Endothelial cell of umbilical vein (primary cell): ENCODE data around the gene PSMA7. TPM values are rescaled to one million over a fixed set of nuclear protein-coding genes. Genes with fewer than 3 reads are reported as not detected.

ENCODE experiments used
- BruUV-seq: library from RNA; stranded (reverse); fragments of 400-500 nt; replicated peaks from 2 replicates; lab custom pipeline; 2021; lab: Mats Ljungman, UMichigan
- CTCF ChIA-PET: fragments of 300-600, 350-600 bp; sonication (Branson Sonifier 250); formaldehyde crosslinking; loops from one replicate; lab custom pipeline; 2021; ENCODE audit warnings: antibody characterized with exemption, inconsistent platforms; lab: Charles Lee
- POLR2A ChIA-PET: fragments of 300-600, 350-600 bp; sonication (Branson Sonifier 250); formaldehyde crosslinking; loops from one replicate; lab custom pipeline; 2021; ENCODE audit warnings: antibody characterized with exemption, inconsistent platforms; lab: Charles Lee
- DNase-seq: peaks from one replicate; pipeline ENCODE4 v3.0.0-alpha.2; 2011; ENCODE audit warnings: low read depth, low spot score
- FAIRE-seq: peaks from 2 replicates; lab custom pipeline; 2011; peaks lifted over from hg19 to GRCh38; lab: Jason Lieb, UNC
- H2AFZ ChIP-seq: 2 replicates; pipeline ENCODE4 v1.6.0; 2012; ENCODE audit warnings: low read depth, low read length, control low read depth, inconsistent platforms
- H3K27ac ChIP-seq: 2 replicates; pipeline ENCODE4 v1.5.1; 2011; ENCODE audit warnings: low read depth, mild to moderate bottlenecking, control low read depth, low read length, moderate library complexity; ENCODE audit not compliant: insufficient read depth
- H3K27me3 ChIP-seq, 2 experiments: 2 replicates each; pipeline versions ENCODE4 v1.6.0 to v1.6.1; 2011; ENCODE audit warnings: low read length in 2 of 2, mixed read lengths in 1 of 2; ENCODE audit not compliant: control insufficient read depth in 2 of 2, insufficient read depth in 2 of 2
- H3K36me3 ChIP-seq, 2 experiments: 2 replicates in 1 of 2; 3 replicates in 1 of 2; pipeline ENCODE4 v1.5.1; 2011; ENCODE audit warnings: low read length in 2 of 2, mild to moderate bottlenecking in 1 of 2, moderate library complexity in 1 of 2; ENCODE audit not compliant: control insufficient read depth in 2 of 2, insufficient read depth in 2 of 2; ENCODE audit errors: extremely low read depth in 1 of 2
- H3K4me1 ChIP-seq: 3 replicates; pipeline ENCODE4 v1.5.1; 2011; ENCODE audit warnings: mild to moderate bottlenecking, low read length; ENCODE audit not compliant: control insufficient read depth, insufficient read depth; ENCODE audit errors: extremely low read depth
- H3K4me2 ChIP-seq: 2 replicates; pipeline ENCODE4 v1.6.1; 2011; ENCODE audit warnings: low read length, control low read depth, mixed read lengths; ENCODE audit not compliant: insufficient read depth
- H3K4me3 ChIP-seq, 3 experiments: fragments of 200-600 bp in 1 of 3; sonication (generic), shearing (Covaris generic) in 1 of 3; replicated peaks in 1 of 3; 2 replicates each; pipeline ENCODE4 v1.5.1; 2011 to 2016; ENCODE audit warnings: control low read depth in 3 of 3, low read length in 3 of 3, mild to moderate bottlenecking in 2 of 3, inconsistent platforms in 1 of 3, low read depth in 1 of 3, moderate library complexity in 1 of 3; ENCODE audit not compliant: insufficient read depth in 1 of 3
- H3K79me2 ChIP-seq: 2 replicates; pipeline ENCODE4 v1.6.0; 2012; ENCODE audit warnings: low read length, inconsistent platforms; ENCODE audit not compliant: control insufficient read depth, insufficient read depth
- H3K9ac ChIP-seq: replicated peaks from 2 replicates; pipeline ENCODE3; 2011; ENCODE audit warnings: low read length, control low read depth; ENCODE audit not compliant: insufficient read depth; ENCODE audit errors: extremely low read depth
- H3K9me1 ChIP-seq: replicated peaks from 3 replicates; pipeline ENCODE4 v1.6.0; 2011; ENCODE audit warnings: mild to moderate bottlenecking, low read length; ENCODE audit not compliant: control insufficient read depth, insufficient read depth; ENCODE audit errors: extremely low read depth
- H3K9me3 ChIP-seq: replicated peaks from 2 replicates; pipeline ENCODE4 v1.5.1; 2012; ENCODE audit warnings: low read length, inconsistent platforms; ENCODE audit not compliant: control insufficient read depth, insufficient read depth
- H4K20me1 ChIP-seq: replicated peaks from 2 replicates; pipeline ENCODE3; 2011; ENCODE audit warnings: mild to moderate bottlenecking, low read length; ENCODE audit not compliant: control insufficient read depth, insufficient read depth; ENCODE audit errors: extremely low read depth
- CTCF ChIP-seq, 2 donors: IDR thresholded peaks; 1 replicate in 1 of 2; 2 replicates in 1 of 2; pipeline ENCODE4 v1.5.1; 2011; ENCODE audit warnings: low read length in 2 of 2, mild to moderate bottlenecking in 2 of 2, moderate library complexity in 2 of 2, control low read depth in 1 of 2, inconsistent platforms in 1 of 2, low read depth in 1 of 2; ENCODE audit not compliant: insufficient read depth in 1 of 2; ENCODE audit errors: extremely low read depth in 1 of 2
- EZH2 ChIP-seq: IDR thresholded peaks from 2 replicates; pipeline ENCODE4 v1.6.1; 2012; ENCODE audit warnings: borderline replicate concordance, low read depth, mild to moderate bottlenecking, moderate library complexity, low read length, inconsistent platforms; ENCODE audit not compliant: severe bottlenecking
- FOS ChIP-seq: IDR thresholded peaks from 2 replicates; pipeline ENCODE4 v1.6.1; 2011; ENCODE audit warnings: mild to moderate bottlenecking, low read length, moderate library complexity, borderline replicate concordance; ENCODE audit not compliant: insufficient read depth
- GATA2 ChIP-seq: IDR thresholded peaks from 2 replicates; pipeline ENCODE4 v1.7.0; 2011; ENCODE audit warnings: low read depth, mild to moderate bottlenecking, moderate library complexity, mixed read lengths, low read length; ENCODE audit not compliant: insufficient read length, insufficient read depth
- JUN ChIP-seq: IDR thresholded peaks from 2 replicates; pipeline ENCODE4 v1.6.1; 2011; ENCODE audit warnings: borderline replicate concordance, low read depth; ENCODE audit not compliant: insufficient read length, insufficient read depth
- MAX ChIP-seq: IDR thresholded peaks from 2 replicates; pipeline ENCODE4 v1.6.1; 2011; ENCODE audit not compliant: insufficient read depth, insufficient read length
- MYC ChIP-seq: IDR thresholded peaks from one replicate; pipeline ENCODE4 v1.6.1; 2011; ENCODE audit warnings: mild to moderate bottlenecking, low read depth, low read length
- POLR2A ChIP-seq: IDR thresholded peaks from 2 replicates; pipeline ENCODE4 v1.6.1; 2012; ENCODE audit warnings: low read depth, mild to moderate bottlenecking, control low read depth, low read length
- POLR2AphosphoS5 ChIP-seq: IDR thresholded peaks from 2 replicates; pipeline ENCODE4 v1.6.1; 2012; ENCODE audit warnings: low read depth, mild to moderate bottlenecking, control low read depth, low read length, moderate library complexity; ENCODE audit not compliant: insufficient read depth
- dilution Hi-C: fragments of 300-500 bp; cut with MboI; formaldehyde crosslinking; loops from one replicate; pipeline ENCODE4 v1.15.0; 2019; ENCODE audit warnings: low sequenced_read_pairs; ENCODE audit not compliant: extremely low pct_ligation_motif_present
- intact Hi-C: fragments of 100-400 bp; cut with micrococcal nuclease; formaldehyde crosslinking; loops from one replicate; pipeline ENCODE4 v1.10.0; 2022
- polyA plus RNA-seq, 4 experiments: library from polyadenylated mRNA; depleted of rRNA in 3 of 4; stranded (reverse) in 3 of 4; unstranded in 1 of 4; fragments of >200 nt; gene quantifications; 2 replicates each; pipeline versions ENCODE4 v1.2.1 to v1.2.3, GENCODE V29; 2011 to 2012; ENCODE audit warnings: missing spikeins in 1 of 4
- total RNA-seq: library from RNA; stranded (reverse); gene quantifications from 2 replicates; pipeline ENCODE4 v1.2.3, GENCODE V29; 2021

The PSMA7 gene
- total and polyA plus RNA-seq, 2 donors (not counting 3 experiments of a cell fraction or from before 2014, with no cell fraction given): 393 to 826 TPM

- Histone ChIP-seq H3K79me2 (no peaks in the 10 kb centered on the region), H3K9me3 (peaks cover 7% of the 10 kb centered on the region), H3K4me1 (no peaks in the 10 kb centered on the region), H3K36me3 (no peaks in the 10 kb centered on the region), H2AFZ (no peak overlapping the region), H3K9me1 (no peaks in the 10 kb centered on the region), H3K27ac (no peak overlapping the region), H3K27me3 (no peaks in the 10 kb centered on the region), H3K4me3 (no peak overlapping the region), H3K9ac (no peak overlapping the region), H4K20me1 (no peaks in the 10 kb centered on the region), H3K4me2 (no peak overlapping the region)
- ChIA-PET POLR2A (no interaction called here), CTCF (no interaction called here)
- no TSS peak for BruUV-seq
- DNase-seq: no peak
- intact Hi-C loops (no loop called here), dilution Hi-C loops (no loop called here)
- no peak for FAIRE-seq
- TF ChIP-seq FOS (no peak), EZH2 (no peak), MAX (no peak), CTCF (IDR thresholded peaks at IDR 0.05; ENCODE audit: extremely low read depth in 1 of 2, insufficient read depth in 1 of 2, low read depth in 1 of 2, low read length in 2 of 2) (no peak), GATA2 (no peak), POLR2A (no peak), MYC (no peak), POLR2AphosphoS5 (no peak), JUN (no peak)
Measured at GRCh38 chr20:62104234-62104789, 38.9 kb downstream of the PSMA7 start.
